ENCODE measurements around the gene SOWAHA. TPM values are rescaled to one million over a fixed set of nuclear protein-coding genes. Genes with fewer than 3 reads are reported as not detected.

SOWAHA gene
- total and polyA plus RNA-seq, 2 of the 8 experiments (the other 6 are each of a cell fraction or from before 2014, with no cell fraction given) = 0.09 to 0.11 TPM

DNA sequence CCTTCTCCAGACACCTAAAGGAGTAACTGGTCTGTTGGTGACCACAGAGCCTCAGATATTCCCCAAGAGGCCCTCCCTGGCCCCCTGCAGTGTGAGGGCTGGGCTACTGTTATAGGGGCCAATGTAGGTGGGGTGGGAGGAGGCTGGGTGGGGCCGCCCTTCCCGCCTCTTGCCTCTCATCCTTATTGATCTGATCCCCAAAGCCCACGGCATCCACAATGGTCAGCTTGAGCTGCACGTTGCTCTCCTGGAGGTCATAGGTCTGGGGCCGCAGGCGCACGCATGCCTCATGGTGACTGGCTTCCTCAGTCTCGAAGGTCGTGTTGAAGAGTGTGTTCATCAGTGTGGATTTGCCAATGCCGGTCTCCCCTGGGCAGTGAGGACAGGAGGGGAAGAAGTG is 49.1 kb upstream of the SOWAHA start:
- FAIRE-seq = no peak
- Histone ChIP-seq H2BK20ac (ENCODE audit: low read length) (no peak overlapping the region), H3K4ac (replicated peaks; ENCODE audit: insufficient read length, low read depth, low read length) (no peak overlapping the region), H2AK5ac (ENCODE audit: low read depth, low read length) (no peak overlapping the region), H4K8ac (ENCODE audit: extremely low read depth, insufficient read depth, low read length) (no peak overlapping the region), H4K20me1 (replicated peaks in 1 of 2; ENCODE audit: control insufficient read depth in 1 of 2, insufficient read depth in 2 of 2, low read length in 2 of 2) (peaks cover 0 to 10% of the 10 kb centered on the region in 2 experiments), H3K18ac (ENCODE audit: extremely low read depth, low read length) (no peak overlapping the region), H2BK12ac (ENCODE audit: low read depth, low read length) (no peak overlapping the region), H4K5ac (ENCODE audit: insufficient read length, low read depth, low read length) (no peak overlapping the region), H3K79me1 (ENCODE audit: low read depth, low read length) (peaks cover 3% of the 10 kb centered on the region), H3K27me3 (replicated peaks in 1 of 4; ENCODE audit: control insufficient read depth in 3 of 4, extremely low read depth in 1 of 4, insufficient read depth in 3 of 4, low read length in 3 of 4) (no peaks in the 10 kb centered on the region), H3K36me3 (ENCODE audit: control insufficient read depth in 2 of 4, insufficient read depth in 4 of 4, low read length in 3 of 4) (peaks cover 0 to 3% (median 0%) of the 10 kb centered on the region in 4 experiments; a peak in 3 of 8 replicates), H3K23ac (ENCODE audit: insufficient read length) (no peak overlapping the region), H2BK15ac (ENCODE audit: low read length) (no peak overlapping the region), H2BK5ac (ENCODE audit: low read depth, low read length) (no peak overlapping the region), H3K4me2 (ENCODE audit: insufficient read depth in 1 of 2, low read depth in 2 of 2, low read length in 2 of 2) (no peak overlapping the region), H3K4me1 (replicated peaks in 1 of 4; ENCODE audit: control insufficient read depth in 3 of 4, insufficient read depth in 4 of 4, low read length in 3 of 4) (no peaks in the 10 kb centered on the region), H3K23me2 (ENCODE audit: low read depth, low read length) (no peaks in the 10 kb centered on the region), H3K9ac (replicated peaks in 1 of 4; ENCODE audit: extremely low read depth in 1 of 4, low read depth in 3 of 4, low read length in 3 of 4) (no peak overlapping the region), H4K91ac (replicated peaks; ENCODE audit: insufficient read length, low read length) (no peak overlapping the region), H2BK120ac (replicated peaks; ENCODE audit: low read depth, low read length) (no peak overlapping the region), H3K27ac (ENCODE audit: low read depth, low read length) (no peak overlapping the region), H3K9me3 (ENCODE audit: insufficient read depth in 2 of 2, low read depth in 1 of 2, low read length in 1 of 2) (no peaks in the 10 kb centered on the region), H3K56ac (replicated peaks; ENCODE audit: insufficient read length, low read depth, low read length) (no peak overlapping the region), H3K79me2 (ENCODE audit: control insufficient read depth in 1 of 2, insufficient read depth in 2 of 2, low read length in 2 of 2) (no peaks in the 10 kb centered on the region), H3K14ac (ENCODE audit: insufficient read length) (no peak overlapping the region), H2AFZ (ENCODE audit: low read length) (no peak overlapping the region), H3K4me3 (ENCODE audit: extremely low read depth in 1 of 4, insufficient read depth in 2 of 4, low read depth in 3 of 4, low read length in 4 of 4) (no peak overlapping the region)
- ChIA-PET POLR2A (ENCODE audit: partially characterized antibody) (interaction anchor here (1.2 kb wide), 1 partner anchor 9 kb away, joined by 3 read pairs; no protein-coding TSS in a partner anchor), CTCF (ENCODE audit: partially characterized antibody) (interaction anchor here (0.9 to 8.0 kb wide), 5 partner anchors 9 to 57 kb away, joined by 3 to 60 read pairs (median 11); partner anchors contain the start of genes CCNI2 and SEPTIN8)
- no peak for DNase-seq (ENCODE audit: low read depth in 1 of 2, low spot score in 2 of 2)
- 93% methylated on average over 4 of the region's 10 CpGs; no CpG with 5 or more reads in 1 of the 2 experiments for WGBS, 2 experiments (ENCODE audit: extremely low coverage in 1 of 2, insufficient coverage in 1 of 2, insufficient read length in 1 of 2, insufficient replicate concordance in 2 of 2, low coverage in 1 of 2, low lambda C conversion rate in 2 of 2, missing lambda C conversion rate in 1 of 2)
- TF ChIP-seq SIN3A (conservative IDR thresholded peaks at IDR 0.05 in 1 of 2, IDR thresholded peaks at IDR 0.05 in 1 of 2; ENCODE audit: low read depth in 1 of 2, low read length in 2 of 2) (no peak), RNF2 (IDR thresholded peaks at IDR 0.05; ENCODE audit: borderline replicate concordance, low read depth, low read length, missing control alignments, poor library complexity, severe bottlenecking) (no peak)
